A673 (cell line): ENCODE data around the gene SYCE1. TPM values are rescaled to one million over a fixed set of nuclear protein-coding genes. Genes with fewer than 3 reads are reported as not detected.
"Not testable (repeated sequence)": the region's sequence is repeated elsewhere in the genome, so short reads cannot be mapped to it uniquely, and the experiment has no call there.

Experiments
- BruUV-seq: library from RNA; stranded (reverse); fragments of 400-500 nt; replicated peaks from 2 replicates; lab custom pipeline; 2021; lab: Mats Ljungman, UMichigan
- CTCF ChIA-PET: fragments of 300-600 bp; sonication (Branson Sonifier 250); formaldehyde crosslinking; loops from one replicate; lab custom pipeline; 2022; ENCODE audit warnings: antibody characterized with exemption; lab: Charles Lee
- POLR2A ChIA-PET: fragments of 300-600 bp; sonication (Branson Sonifier 250); formaldehyde crosslinking; loops from one replicate; lab custom pipeline; 2022; ENCODE audit warnings: antibody characterized with exemption; ENCODE audit not compliant: low non-redundant PET; lab: Charles Lee
- DNase-seq: peaks from one replicate; pipeline ENCODE4 v3.0.0-alpha.2; 2015; ENCODE audit warnings: low spot score
- H3K27ac ChIP-seq: fragments of 200-600 bp; sonication (generic); 2 replicates; pipeline ENCODE4 v1.5.1; 2016; ENCODE audit warnings: mixed run types, low read depth, mild to moderate bottlenecking, mixed read lengths, antibody characterized with exemption, low read length; ENCODE audit not compliant: poor library complexity, severe bottlenecking
- H3K27me3 ChIP-seq: fragments of 200-600 bp; sonication (generic); replicated peaks from 2 replicates; pipeline ENCODE4 v1.6.1; 2017; ENCODE audit warnings: mixed run types, low read depth, mild to moderate bottlenecking, mixed read lengths, antibody characterized with exemption, low read length; ENCODE audit not compliant: insufficient read depth, poor library complexity
- H3K36me3 ChIP-seq: fragments of 200-600 bp; sonication (generic); 2 replicates; pipeline ENCODE4 v1.6.1; 2016; ENCODE audit warnings: mixed run types, mild to moderate bottlenecking, mixed read lengths, antibody characterized with exemption, low read length; ENCODE audit not compliant: insufficient read depth, poor library complexity, severe bottlenecking
- H3K4me1 ChIP-seq: fragments of 200-600 bp; sonication (generic); 2 replicates; pipeline ENCODE4 v1.6.1; 2017; ENCODE audit warnings: mixed run types, mild to moderate bottlenecking, mixed read lengths, antibody characterized with exemption, low read length; ENCODE audit not compliant: insufficient read depth, poor library complexity, severe bottlenecking
- H3K4me3 ChIP-seq: fragments of 200-600 bp; sonication (generic); 2 replicates; pipeline ENCODE4 v1.5.1; 2016; ENCODE audit warnings: low read depth, mixed run types, mild to moderate bottlenecking, mixed read lengths, low read length; ENCODE audit not compliant: poor library complexity, severe bottlenecking
- H3K9me3 ChIP-seq: fragments of 200-600 bp; sonication (generic); 2 replicates; pipeline ENCODE4 v1.6.1; 2016; ENCODE audit warnings: mixed run types, low read depth, mild to moderate bottlenecking, mixed read lengths, antibody characterized with exemption, low read length; ENCODE audit not compliant: poor library complexity, severe bottlenecking
- EZH2 ChIP-seq: fragments of 200-600 bp; sonication (generic); IDR thresholded peaks from 2 replicates; pipeline ENCODE4 v1.6.1; 2017; ENCODE audit warnings: borderline replicate concordance, low read depth, mild to moderate bottlenecking, mixed read lengths, antibody characterized with exemption, low read length; ENCODE audit not compliant: poor library complexity, severe bottlenecking
- intact Hi-C: fragments of 100-400 bp; cut with micrococcal nuclease; formaldehyde crosslinking; loops from one replicate; pipeline ENCODE4 v1.10.0; 2022; ENCODE audit not compliant: unreplicated experiment
- total RNA-seq: library from RNA; stranded (reverse); gene quantifications from 2 replicates; pipeline ENCODE4 v1.2.3, GENCODE V29; 2021
- TF ChIP-seq, protein P1 (sequence below): fragments of 300-800, 200-600 bp; sonication (generic); conservative IDR thresholded peaks from 2 replicates; pipeline ENCODE4 v1.5.1; 2017; ENCODE audit warnings: low read depth, mild to moderate bottlenecking, antibody characterized with exemption, low read length, moderate library complexity, mixed read lengths

Gene SYCE1
- total RNA-seq, 1 experiment from 2014 or later, result not detected

- intact Hi-C loops, result no loop called here
- POLR2A ChIA-PET, result no interaction called here
- no TSS peak for BruUV-seq
- Histone ChIP-seq H3K36me3 (no peaks in the 10 kb centered on the region), H3K4me3 (no peak overlapping the region), H3K27ac (no peak overlapping the region), H3K4me1 (no peaks in the 10 kb centered on the region), H3K27me3 (peaks cover 46% of the 10 kb centered on the region), H3K9me3 (no peaks in the 10 kb centered on the region)
- CTCF ChIA-PET, result no interaction called here
- no peak for DNase-seq
- TF ChIP-seq, protein P1, sequence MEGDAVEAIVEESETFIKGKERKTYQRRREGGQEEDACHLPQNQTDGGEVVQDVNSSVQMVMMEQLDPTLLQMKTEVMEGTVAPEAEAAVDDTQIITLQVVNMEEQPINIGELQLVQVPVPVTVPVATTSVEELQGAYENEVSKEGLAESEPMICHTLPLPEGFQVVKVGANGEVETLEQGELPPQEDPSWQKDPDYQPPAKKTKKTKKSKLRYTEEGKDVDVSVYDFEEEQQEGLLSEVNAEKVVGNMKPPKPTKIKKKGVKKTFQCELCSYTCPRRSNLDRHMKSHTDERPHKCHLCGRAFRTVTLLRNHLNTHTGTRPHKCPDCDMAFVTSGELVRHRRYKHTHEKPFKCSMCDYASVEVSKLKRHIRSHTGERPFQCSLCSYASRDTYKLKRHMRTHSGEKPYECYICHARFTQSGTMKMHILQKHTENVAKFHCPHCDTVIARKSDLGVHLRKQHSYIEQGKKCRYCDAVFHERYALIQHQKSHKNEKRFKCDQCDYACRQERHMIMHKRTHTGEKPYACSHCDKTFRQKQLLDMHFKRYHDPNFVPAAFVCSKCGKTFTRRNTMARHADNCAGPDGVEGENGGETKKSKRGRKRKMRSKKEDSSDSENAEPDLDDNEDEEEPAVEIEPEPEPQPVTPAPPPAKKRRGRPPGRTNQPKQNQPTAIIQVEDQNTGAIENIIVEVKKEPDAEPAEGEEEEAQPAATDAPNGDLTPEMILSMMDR, result no peak
- TF ChIP-seq EZH2, result no peak
Measured at GRCh38 chr10:133611079-133611478, 45.7 kb upstream of the SYCE1 start.

- BruUV-seq, result no TSS peak
- CTCF ChIA-PET, result no interaction called here
- no peak overlapping the region for H3K4me3 ChIP-seq
- no peaks in the 10 kb centered on the region for H3K4me1 ChIP-seq
- peaks cover 68% of the 10 kb centered on the region for H3K27me3 ChIP-seq
- H3K36me3 ChIP-seq, result no peaks in the 10 kb centered on the region
- intact Hi-C loops, result no loop called here
- POLR2A ChIA-PET, result no interaction called here
- TF ChIP-seq, protein P1, result peak; percentile 64
- no peak for TF ChIP-seq EZH2
- DNase-seq, result peak; percentile 50
- H3K9me3 ChIP-seq, result no peaks in the 10 kb centered on the region
- no peak overlapping the region for H3K27ac ChIP-seq
Measured at GRCh38 chr10:133608855-133609254, 43.5 kb upstream of the SYCE1 start.

- POLR2A ChIA-PET, BruUV-seq, CTCF ChIA-PET, H3K4me1 ChIP-seq, H3K9me3 ChIP-seq, intact Hi-C loops, H3K36me3 ChIP-seq, H3K27ac ChIP-seq, H3K4me3 ChIP-seq, DNase-seq: not testable (repeated sequence)
- H3K27me3 ChIP-seq, result peaks cover 88% of the 10 kb centered on the region
Measured at GRCh38 chr10:133603434-133603833, 38.1 kb upstream of the SYCE1 start.

DNA sequence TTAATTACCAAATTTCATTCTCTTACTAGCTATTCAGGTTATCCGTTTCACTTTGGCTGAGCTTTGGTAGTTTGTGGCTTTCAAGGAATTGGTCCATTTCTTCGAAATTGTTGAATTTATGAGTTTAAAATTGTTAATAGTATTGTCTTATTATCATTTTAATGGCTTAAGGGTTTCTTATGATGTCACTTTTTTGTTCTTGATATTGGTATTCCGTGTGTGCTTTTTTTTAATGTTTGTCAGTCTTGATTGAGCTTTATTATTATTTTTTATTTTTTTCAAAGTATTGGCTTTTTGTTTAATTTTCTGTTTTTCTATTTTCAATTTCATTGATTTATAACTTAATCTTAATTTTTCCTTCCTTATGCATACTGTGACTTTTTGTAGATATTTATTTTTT is 35.3 kb upstream of the SYCE1 start:
- ChIA-PET CTCF (no interaction called here), POLR2A (no interaction called here)
- no peaks in the 10 kb centered on the region for H3K36me3 ChIP-seq
- no TSS peak for BruUV-seq
- TF ChIP-seq, protein P1, result no peak
- TF ChIP-seq EZH2, result no peak
- no peak overlapping the region for H3K4me3 ChIP-seq
- no peak for DNase-seq
- H3K4me1 ChIP-seq, result no peaks in the 10 kb centered on the region
- peaks cover 87% of the 10 kb centered on the region for H3K27me3 ChIP-seq
- intact Hi-C loops, result no loop called here
- H3K27ac ChIP-seq, result no peak overlapping the region
- H3K9me3 ChIP-seq, result no peaks in the 10 kb centered on the region

DNA sequence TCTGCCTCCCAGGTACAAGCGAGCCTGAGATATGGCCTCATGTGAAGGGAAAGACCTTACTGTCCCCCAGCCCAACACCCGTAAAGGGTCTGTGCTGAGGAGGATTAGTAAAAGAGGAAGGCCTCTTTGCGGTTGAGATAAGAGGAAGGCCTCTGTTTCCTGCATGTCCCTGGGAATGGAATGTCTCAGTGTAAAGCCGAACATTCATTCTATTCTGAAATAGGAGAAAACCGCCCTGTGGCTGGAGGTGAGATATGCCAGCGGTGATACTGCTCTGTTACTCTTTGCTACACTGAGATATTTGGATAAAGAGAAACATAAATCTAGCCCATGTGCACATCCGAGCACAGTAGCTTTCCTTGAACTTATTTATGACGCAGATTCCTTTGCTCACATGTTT is 34.5 kb upstream of the SYCE1 start:
- intact Hi-C loops, H3K4me1 ChIP-seq, DNase-seq, H3K36me3 ChIP-seq, BruUV-seq, H3K27ac ChIP-seq, CTCF ChIA-PET, H3K4me3 ChIP-seq, POLR2A ChIA-PET, H3K9me3 ChIP-seq: not testable (repeated sequence)
- peaks cover 87% of the 10 kb centered on the region for H3K27me3 ChIP-seq
